A549 (cell line): ENCODE data around the gene HMGA1. TPM values are rescaled to one million over a fixed set of nuclear protein-coding genes. Genes with fewer than 3 reads are reported as not detected.

Source experiments
- ATAC-seq, 2 experiments: fragments of 200-7000 bp in 1 of 2; fragments of >200 bp in 1 of 2; cut with Nextera tagmentation in 1 of 2; cut with Tn5 transposase in 1 of 2; 3 replicates each; pipeline versions ENCODE4 v1.8.0 to v1.9.1; 2018 to 2020; ENCODE audit warnings: mild to moderate bottlenecking in 1 of 2, moderate library complexity in 1 of 2
- CTCF ChIA-PET: fragments of 300-600 bp; sonication (Branson Sonifier 250); formaldehyde crosslinking; extraction: SDS; loops from one replicate; lab custom pipeline; 2021; ENCODE audit warnings: antibody characterized with exemption, inconsistent platforms; lab: Yijun Ruan, JAX
- POLR2A ChIA-PET: fragments of 350-600 bp; formaldehyde crosslinking; extraction: SDS; loops from one replicate; lab custom pipeline; 2021; ENCODE audit warnings: antibody characterized with exemption, inconsistent platforms; lab: Yijun Ruan, JAX
- DNase-seq, 2 experiments: peaks; one replicate each; pipeline versions ENCODE4 v3.0.0 to v3.0.0-alpha.2; 2011 to 2016; ENCODE audit warnings: low read depth in 1 of 2, low spot score in 1 of 2
- FAIRE-seq: peaks from 2 replicates; lab custom pipeline; 2011; peaks lifted over from hg19 to GRCh38; lab: Jason Lieb, UNC
- H3K27ac ChIP-seq, 2 experiments: fragments of >200 bp; sonication (Bioruptor Twin); formaldehyde crosslinking; 3 replicates each; pipeline ENCODE4 v1.5.1; 2016 to 2017
- H3K4me1 ChIP-seq: fragments of >200 bp; sonication (Bioruptor Twin); formaldehyde crosslinking; 3 replicates; pipeline ENCODE4 v1.6.1; 2016
- H3K4me2 ChIP-seq: fragments of >200 bp; sonication (Bioruptor Twin); formaldehyde crosslinking; 3 replicates; pipeline ENCODE4 v1.6.1; 2016
- H3K4me3 ChIP-seq: fragments of >200 bp; sonication (Bioruptor Twin); formaldehyde crosslinking; 3 replicates; pipeline ENCODE4 v1.5.1; 2016
- H3K9me3 ChIP-seq: fragments of >200 bp; sonication (Bioruptor Twin); formaldehyde crosslinking; 3 replicates; pipeline ENCODE4 v1.6.1; 2016
- BHLHE40 ChIP-seq: IDR thresholded peaks from 2 replicates; pipeline ENCODE4 v1.6.1; 2012; ENCODE audit warnings: low read depth, low read length, inconsistent platforms
- CBX2 ChIP-seq: fragments of 200-600 bp; sonication (generic); IDR thresholded peaks from 2 replicates; pipeline ENCODE4 v1.6.1; 2016; ENCODE audit warnings: low read depth, mild to moderate bottlenecking, borderline replicate concordance
- ESRRA ChIP-seq: fragments of 150-350 bp; IDR thresholded peaks from 2 replicates; pipeline ENCODE4 v1.6.1; 2014; ENCODE audit warnings: mild to moderate bottlenecking, low read length, borderline replicate concordance
- GATA3 ChIP-seq: IDR thresholded peaks from 2 replicates; pipeline ENCODE4 v1.6.1; 2012; ENCODE audit warnings: borderline replicate concordance
- HDAC2 ChIP-seq: fragments of 200-600 bp; sonication (generic); IDR thresholded peaks from 2 replicates; pipeline ENCODE4 v1.6.1; 2016
- HEYL ChIP-seq: fragments of 250-450 bp; sonication (Bioruptor Pico); IDR thresholded peaks from 2 replicates; pipeline ENCODE4 v1.8.0; 2021; ENCODE audit warnings: mild to moderate bottlenecking, moderate library complexity
- HOXA7 ChIP-seq: fragments of 250-450 bp; sonication (Bioruptor Pico); IDR thresholded peaks from 2 replicates; pipeline ENCODE4 v1.5.0; 2020; ENCODE audit warnings: mild to moderate bottlenecking, moderate library complexity
- JUN ChIP-seq, 2 experiments: fragments of >200 bp; sonication (Bioruptor Twin); formaldehyde crosslinking; IDR thresholded peaks; 2 replicates in 1 of 2; 3 replicates in 1 of 2; pipeline ENCODE4 v1.6.1; 2016 to 2017
- KDM1A ChIP-seq: fragments of 200-600 bp; sonication (generic); IDR thresholded peaks from 2 replicates; pipeline ENCODE4 v1.6.1; 2016; ENCODE audit warnings: low read depth, mild to moderate bottlenecking
- KDM5A ChIP-seq: fragments of 200-600 bp; sonication (generic); IDR thresholded peaks from 2 replicates; pipeline ENCODE4 v1.6.1; 2016; ENCODE audit warnings: antibody characterized with exemption, mild to moderate bottlenecking
- MAFK ChIP-seq: fragments of 450-650 bp; IDR thresholded peaks from 2 replicates; pipeline ENCODE4 v1.6.1; 2014; ENCODE audit not compliant: partially characterized antibody
- NR3C1 ChIP-seq: fragments of >200 bp; sonication (Bioruptor Twin); formaldehyde crosslinking; IDR thresholded peaks from 3 replicates; pipeline ENCODE4 v1.6.1; 2017
- POLR2A ChIP-seq: IDR thresholded peaks from 2 replicates; pipeline ENCODE4 v1.6.1; 2012; ENCODE audit warnings: mild to moderate bottlenecking, low read length
- RAD21 ChIP-seq, 2 experiments: fragments of >200 bp in 1 of 2; sonication (Bioruptor Twin) in 1 of 2; formaldehyde crosslinking in 1 of 2; IDR thresholded peaks in 1 of 2; conservative IDR thresholded peaks in 1 of 2; 2 replicates in 1 of 2; 3 replicates in 1 of 2; pipeline ENCODE4 v1.6.1; 2012 to 2018; ENCODE audit warnings: inconsistent platforms in 1 of 2
- RARB ChIP-seq: fragments of 250-450 bp; sonication (Bioruptor Pico); IDR thresholded peaks from 2 replicates; pipeline ENCODE4 v1.8.0; 2021; ENCODE audit warnings: mild to moderate bottlenecking, moderate library complexity
- RFX5 ChIP-seq: fragments of 450-650 bp; IDR thresholded peaks from 2 replicates; pipeline ENCODE4 v1.7.1; 2014; ENCODE audit warnings: antibody characterized with exemption, mild to moderate bottlenecking, moderate library complexity
- RNF2 ChIP-seq: fragments of 200-600 bp; sonication (generic); IDR thresholded peaks from 2 replicates; pipeline ENCODE4 v1.6.1; 2016; ENCODE audit warnings: low read depth, mild to moderate bottlenecking, antibody characterized with exemption, moderate library complexity, borderline replicate concordance
- SMC3 ChIP-seq: fragments of >200 bp; sonication (Bioruptor Twin); formaldehyde crosslinking; IDR thresholded peaks from 3 replicates; pipeline ENCODE4 v1.6.1; 2018; ENCODE audit warnings: inconsistent platforms
- SREBF2 ChIP-seq: fragments of 450-650 bp; IDR thresholded peaks from 2 replicates; pipeline ENCODE4 v1.6.1; 2014; ENCODE audit warnings: mild to moderate bottlenecking, moderate library complexity
- TFCP2L1 ChIP-seq: fragments of 250-450 bp; sonication (Bioruptor Pico); IDR thresholded peaks from 2 replicates; pipeline ENCODE4 v1.5.0; 2021; ENCODE audit warnings: mild to moderate bottlenecking
- ZNF302 ChIP-seq: fragments of 250-450 bp; sonication (Bioruptor Pico); IDR thresholded peaks from 2 replicates; pipeline ENCODE4 v1.9.0; 2021; ENCODE audit warnings: inconsistent platforms, mild to moderate bottlenecking, moderate library complexity
- ZSCAN20 ChIP-seq: fragments of 250-450 bp; sonication (Bioruptor Pico); IDR thresholded peaks from 2 replicates; pipeline ENCODE4 v1.8.0; 2022; ENCODE audit warnings: mild to moderate bottlenecking, moderate library complexity
- WGBS: methylation state at CpG from one replicate; pipeline ENCODE4 v1.1.6; 2017; ENCODE audit errors: missing lambda C conversion rate; 5-methylcytosine and 5-hydroxymethylcytosine counted together
- polyA plus RNA-seq, 4 experiments: library from polyadenylated mRNA; depleted of rRNA in 3 of 4; stranded (reverse); fragments of >200 nt; fragmentation: RNase III in 1 of 4; extraction: RNeasy Plus Mini Kit Qiagen cat#74134 plus additional on column Dnase treatment in 1 of 4; gene quantifications; 2 replicates in 3 of 4; 3 replicates in 1 of 4; pipeline ENCODE4 v1.2.3, GENCODE V29; 2011 to 2017
- TF ChIP-seq, protein P1 (sequence below): fragments of 200-600 bp; sonication (generic); IDR thresholded peaks from 2 replicates; pipeline ENCODE4 v1.6.1; 2016; ENCODE audit warnings: antibody characterized with exemption, mild to moderate bottlenecking, moderate library complexity
- TF ChIP-seq, protein P2 (sequence below): fragments of 250-450 bp; sonication (Bioruptor Pico); IDR thresholded peaks from 2 replicates; pipeline ENCODE4 v1.5.0; 2021; ENCODE audit warnings: mild to moderate bottlenecking, moderate library complexity, borderline replicate concordance
- TF ChIP-seq, protein P3 (sequence below): fragments of >200 bp; sonication (Bioruptor Twin); formaldehyde crosslinking; IDR thresholded peaks from 3 replicates; pipeline ENCODE4 v1.5.1; 2016
- TF ChIP-seq, protein P4 (sequence below): IDR thresholded peaks from 2 replicates; pipeline ENCODE4 v1.6.1; 2012
- TF ChIP-seq, protein P5 (sequence below): fragments of >200 bp; sonication (Bioruptor Twin); formaldehyde crosslinking; IDR thresholded peaks from 3 replicates; pipeline ENCODE4 v1.6.1; 2016

HMGA1 gene
- polyA plus RNA-seq, 2 of the 4 experiments (the other 2 are of a cell fraction): 127 to 249 TPM

DNA sequence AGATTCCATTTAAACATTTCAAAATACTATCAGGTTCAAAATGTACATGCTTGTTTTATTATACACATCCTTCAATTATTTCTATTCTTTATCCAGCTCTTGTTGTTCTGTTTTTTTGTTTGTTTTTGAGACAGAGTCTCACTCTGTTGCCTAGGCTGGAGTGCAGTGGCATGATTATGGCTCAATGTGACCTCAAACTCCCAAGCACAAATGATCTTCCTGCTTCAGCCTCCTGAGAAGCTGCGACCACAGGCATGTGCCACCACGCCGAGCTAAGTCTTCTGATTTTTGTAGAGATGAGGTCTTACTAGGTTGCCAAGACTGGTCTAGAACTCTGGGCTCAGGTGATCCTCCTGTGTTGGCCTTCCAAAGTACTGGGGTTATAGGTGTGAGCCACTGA, 56.3 kb downstream of the HMGA1 start:
- POLR2A ChIA-PET: no interaction called here
- no peak for FAIRE-seq
- ATAC-seq: no peak

DNA sequence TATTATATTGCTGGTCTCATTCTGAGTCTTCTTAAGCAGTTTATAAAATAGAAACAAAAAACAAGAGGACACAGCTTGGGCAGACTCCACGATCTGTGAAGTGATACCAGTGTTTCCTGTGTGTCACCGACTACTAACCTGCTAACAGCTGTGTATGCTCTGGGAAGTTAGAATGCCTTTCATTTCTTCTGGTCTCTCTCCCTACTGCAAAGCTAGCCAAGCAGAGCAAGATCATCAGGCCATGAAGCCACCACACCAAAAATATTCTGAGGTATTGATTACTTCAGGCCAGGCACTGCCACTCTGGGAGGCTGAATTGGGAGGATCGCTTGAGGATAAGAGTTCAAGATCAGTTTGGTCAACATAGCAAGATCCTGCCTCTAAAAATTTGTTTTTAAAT, 59.0 kb downstream of the HMGA1 start:
- FAIRE-seq (no peak), ATAC-seq (no peak), DNase-seq (no peak)
- Histone ChIP-seq H3K27ac (no peak overlapping the region), H3K9me3 (no peaks in the 10 kb centered on the region), H3K4me2 (no peak overlapping the region), H3K4me1 (no peaks in the 10 kb centered on the region), H3K4me3 (no peak overlapping the region)
- 87% methylated on average over 3 of the region's 3 CpGs for WGBS
- POLR2A ChIA-PET: no interaction called here
- CTCF ChIA-PET: no interaction called here
- TF ChIP-seq, protein P1, sequence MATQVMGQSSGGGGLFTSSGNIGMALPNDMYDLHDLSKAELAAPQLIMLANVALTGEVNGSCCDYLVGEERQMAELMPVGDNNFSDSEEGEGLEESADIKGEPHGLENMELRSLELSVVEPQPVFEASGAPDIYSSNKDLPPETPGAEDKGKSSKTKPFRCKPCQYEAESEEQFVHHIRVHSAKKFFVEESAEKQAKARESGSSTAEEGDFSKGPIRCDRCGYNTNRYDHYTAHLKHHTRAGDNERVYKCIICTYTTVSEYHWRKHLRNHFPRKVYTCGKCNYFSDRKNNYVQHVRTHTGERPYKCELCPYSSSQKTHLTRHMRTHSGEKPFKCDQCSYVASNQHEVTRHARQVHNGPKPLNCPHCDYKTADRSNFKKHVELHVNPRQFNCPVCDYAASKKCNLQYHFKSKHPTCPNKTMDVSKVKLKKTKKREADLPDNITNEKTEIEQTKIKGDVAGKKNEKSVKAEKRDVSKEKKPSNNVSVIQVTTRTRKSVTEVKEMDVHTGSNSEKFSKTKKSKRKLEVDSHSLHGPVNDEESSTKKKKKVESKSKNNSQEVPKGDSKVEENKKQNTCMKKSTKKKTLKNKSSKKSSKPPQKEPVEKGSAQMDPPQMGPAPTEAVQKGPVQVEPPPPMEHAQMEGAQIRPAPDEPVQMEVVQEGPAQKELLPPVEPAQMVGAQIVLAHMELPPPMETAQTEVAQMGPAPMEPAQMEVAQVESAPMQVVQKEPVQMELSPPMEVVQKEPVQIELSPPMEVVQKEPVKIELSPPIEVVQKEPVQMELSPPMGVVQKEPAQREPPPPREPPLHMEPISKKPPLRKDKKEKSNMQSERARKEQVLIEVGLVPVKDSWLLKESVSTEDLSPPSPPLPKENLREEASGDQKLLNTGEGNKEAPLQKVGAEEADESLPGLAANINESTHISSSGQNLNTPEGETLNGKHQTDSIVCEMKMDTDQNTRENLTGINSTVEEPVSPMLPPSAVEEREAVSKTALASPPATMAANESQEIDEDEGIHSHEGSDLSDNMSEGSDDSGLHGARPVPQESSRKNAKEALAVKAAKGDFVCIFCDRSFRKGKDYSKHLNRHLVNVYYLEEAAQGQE: no peak
- TF ChIP-seq CBX2 (no peak), RAD21 (conservative IDR thresholded peaks at IDR 0.05 in 1 of 2, IDR thresholded peaks at IDR 0.05 in 1 of 2) (no peak), KDM1A (no peak), ZNF302 (CRISPR knock-in tag) (no peak), SREBF2 (no peak), GATA3 (no peak), RARB (CRISPR knock-in tag) (no peak), RFX5 (no peak), NR3C1 (no peak), SMC3 (no peak), JUN (IDR thresholded peaks at IDR 0.05) (no peak), BHLHE40 (no peak), POLR2A (no peak), RNF2 (no peak), HOXA7 (CRISPR knock-in tag) (no peak)
- TF ChIP-seq, protein P2, sequence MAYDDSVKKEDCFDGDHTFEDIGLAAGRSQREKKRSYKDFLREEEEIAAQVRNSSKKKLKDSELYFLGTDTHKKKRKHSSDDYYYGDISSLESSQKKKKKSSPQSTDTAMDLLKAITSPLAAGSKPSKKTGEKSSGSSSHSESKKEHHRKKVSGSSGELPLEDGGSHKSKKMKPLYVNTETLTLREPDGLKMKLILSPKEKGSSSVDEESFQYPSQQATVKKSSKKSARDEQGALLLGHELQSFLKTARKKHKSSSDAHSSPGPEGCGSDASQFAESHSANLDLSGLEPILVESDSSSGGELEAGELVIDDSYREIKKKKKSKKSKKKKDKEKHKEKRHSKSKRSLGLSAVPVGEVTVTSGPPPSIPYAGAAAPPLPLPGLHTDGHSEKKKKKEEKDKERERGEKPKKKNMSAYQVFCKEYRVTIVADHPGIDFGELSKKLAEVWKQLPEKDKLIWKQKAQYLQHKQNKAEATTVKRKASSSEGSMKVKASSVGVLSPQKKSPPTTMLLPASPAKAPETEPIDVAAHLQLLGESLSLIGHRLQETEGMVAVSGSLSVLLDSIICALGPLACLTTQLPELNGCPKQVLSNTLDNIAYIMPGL (CRISPR knock-in tag): no peak
- TF ChIP-seq, protein P3, sequence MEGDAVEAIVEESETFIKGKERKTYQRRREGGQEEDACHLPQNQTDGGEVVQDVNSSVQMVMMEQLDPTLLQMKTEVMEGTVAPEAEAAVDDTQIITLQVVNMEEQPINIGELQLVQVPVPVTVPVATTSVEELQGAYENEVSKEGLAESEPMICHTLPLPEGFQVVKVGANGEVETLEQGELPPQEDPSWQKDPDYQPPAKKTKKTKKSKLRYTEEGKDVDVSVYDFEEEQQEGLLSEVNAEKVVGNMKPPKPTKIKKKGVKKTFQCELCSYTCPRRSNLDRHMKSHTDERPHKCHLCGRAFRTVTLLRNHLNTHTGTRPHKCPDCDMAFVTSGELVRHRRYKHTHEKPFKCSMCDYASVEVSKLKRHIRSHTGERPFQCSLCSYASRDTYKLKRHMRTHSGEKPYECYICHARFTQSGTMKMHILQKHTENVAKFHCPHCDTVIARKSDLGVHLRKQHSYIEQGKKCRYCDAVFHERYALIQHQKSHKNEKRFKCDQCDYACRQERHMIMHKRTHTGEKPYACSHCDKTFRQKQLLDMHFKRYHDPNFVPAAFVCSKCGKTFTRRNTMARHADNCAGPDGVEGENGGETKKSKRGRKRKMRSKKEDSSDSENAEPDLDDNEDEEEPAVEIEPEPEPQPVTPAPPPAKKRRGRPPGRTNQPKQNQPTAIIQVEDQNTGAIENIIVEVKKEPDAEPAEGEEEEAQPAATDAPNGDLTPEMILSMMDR: no peak

More for the DNA sequence above, 56.3 kb downstream of the HMGA1 start:
- Histone ChIP-seq H3K4me3 (no peak overlapping the region), H3K27ac (no peak overlapping the region), H3K4me1 (no peaks in the 10 kb centered on the region), H3K4me2 (no peak overlapping the region), H3K9me3 (no peaks in the 10 kb centered on the region)
- TF ChIP-seq KDM1A (no peak), NR3C1 (no peak), ZSCAN20 (CRISPR knock-in tag) (no peak), MAFK (no peak), TFCP2L1 (CRISPR knock-in tag) (no peak), JUN (IDR thresholded peaks at IDR 0.05) (no peak), ESRRA (no peak), HDAC2 (no peak), KDM5A (no peak), HEYL (no peak)
- TF ChIP-seq, protein P4, sequence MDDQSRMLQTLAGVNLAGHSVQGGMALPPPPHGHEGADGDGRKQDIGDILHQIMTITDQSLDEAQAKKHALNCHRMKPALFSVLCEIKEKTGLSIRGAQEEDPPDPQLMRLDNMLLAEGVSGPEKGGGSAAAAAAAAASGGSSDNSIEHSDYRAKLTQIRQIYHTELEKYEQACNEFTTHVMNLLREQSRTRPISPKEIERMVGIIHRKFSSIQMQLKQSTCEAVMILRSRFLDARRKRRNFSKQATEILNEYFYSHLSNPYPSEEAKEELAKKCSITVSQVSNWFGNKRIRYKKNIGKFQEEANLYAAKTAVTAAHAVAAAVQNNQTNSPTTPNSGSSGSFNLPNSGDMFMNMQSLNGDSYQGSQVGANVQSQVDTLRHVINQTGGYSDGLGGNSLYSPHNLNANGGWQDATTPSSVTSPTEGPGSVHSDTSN: no peak
- TF ChIP-seq, protein P5, sequence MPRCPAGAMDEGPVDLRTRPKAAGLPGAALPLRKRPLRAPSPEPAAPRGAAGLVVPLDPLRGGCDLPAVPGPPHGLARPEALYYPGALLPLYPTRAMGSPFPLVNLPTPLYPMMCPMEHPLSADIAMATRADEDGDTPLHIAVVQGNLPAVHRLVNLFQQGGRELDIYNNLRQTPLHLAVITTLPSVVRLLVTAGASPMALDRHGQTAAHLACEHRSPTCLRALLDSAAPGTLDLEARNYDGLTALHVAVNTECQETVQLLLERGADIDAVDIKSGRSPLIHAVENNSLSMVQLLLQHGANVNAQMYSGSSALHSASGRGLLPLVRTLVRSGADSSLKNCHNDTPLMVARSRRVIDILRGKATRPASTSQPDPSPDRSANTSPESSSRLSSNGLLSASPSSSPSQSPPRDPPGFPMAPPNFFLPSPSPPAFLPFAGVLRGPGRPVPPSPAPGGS: no peak
- CTCF ChIA-PET: no interaction called here
- 100% methylated on average over 3 of the region's 3 CpGs for WGBS
- no peak for DNase-seq
